ENCODE results near the gene MSANTD3.

- no peak for TF ChIP-seq CTCF (IDR thresholded peaks at IDR 0.05)
- no peak for TF ChIP-seq POLR2A (IDR thresholded peaks at IDR 0.05)
Observed at GRCh38 chr9:100499866-100500265, 72.9 kb downstream of the MSANTD3 start.
